ENCODE measurements around the gene ZNF827. TPM values are rescaled to one million over a fixed set of nuclear protein-coding genes. Genes with fewer than 3 reads are reported as not detected.

The ZNF827 gene
- total and polyA plus RNA-seq, 2 experiments from 2014 or later = 7.8 to 17.5 TPM

- TF ChIP-seq, protein P1, sequence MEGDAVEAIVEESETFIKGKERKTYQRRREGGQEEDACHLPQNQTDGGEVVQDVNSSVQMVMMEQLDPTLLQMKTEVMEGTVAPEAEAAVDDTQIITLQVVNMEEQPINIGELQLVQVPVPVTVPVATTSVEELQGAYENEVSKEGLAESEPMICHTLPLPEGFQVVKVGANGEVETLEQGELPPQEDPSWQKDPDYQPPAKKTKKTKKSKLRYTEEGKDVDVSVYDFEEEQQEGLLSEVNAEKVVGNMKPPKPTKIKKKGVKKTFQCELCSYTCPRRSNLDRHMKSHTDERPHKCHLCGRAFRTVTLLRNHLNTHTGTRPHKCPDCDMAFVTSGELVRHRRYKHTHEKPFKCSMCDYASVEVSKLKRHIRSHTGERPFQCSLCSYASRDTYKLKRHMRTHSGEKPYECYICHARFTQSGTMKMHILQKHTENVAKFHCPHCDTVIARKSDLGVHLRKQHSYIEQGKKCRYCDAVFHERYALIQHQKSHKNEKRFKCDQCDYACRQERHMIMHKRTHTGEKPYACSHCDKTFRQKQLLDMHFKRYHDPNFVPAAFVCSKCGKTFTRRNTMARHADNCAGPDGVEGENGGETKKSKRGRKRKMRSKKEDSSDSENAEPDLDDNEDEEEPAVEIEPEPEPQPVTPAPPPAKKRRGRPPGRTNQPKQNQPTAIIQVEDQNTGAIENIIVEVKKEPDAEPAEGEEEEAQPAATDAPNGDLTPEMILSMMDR (IDR thresholded peaks at IDR 0.05; ENCODE audit: poor library complexity) = no peak
- no peak for TF ChIP-seq EZH2phosphoT487 (IDR thresholded peaks at IDR 0.05; ENCODE audit: low read depth, severe bottlenecking, unreplicated experiment)
- TF ChIP-seq EZH2 (IDR thresholded peaks at IDR 0.05; ENCODE audit: borderline replicate concordance) = no peak
- no peak for DNase-seq (ENCODE audit: low spot score)
- H3K36me3 ChIP-seq (replicated peaks; ENCODE audit: insufficient read depth, low read depth) = no peaks in the 10 kb centered on the region
- H3K9me3 ChIP-seq (ENCODE audit: low read depth) = no peaks in the 10 kb centered on the region
- no peak overlapping the region for H3K4me3 ChIP-seq
- H3K4me2 ChIP-seq = no peak overlapping the region
- peaks cover 16% of the 10 kb centered on the region for H4K20me1 ChIP-seq (ENCODE audit: insufficient read depth, poor library complexity, severe bottlenecking)
- H3K27me3 ChIP-seq = no peaks in the 10 kb centered on the region
- WGBS (ENCODE audit: low lambda C conversion rate, missing lambda C conversion rate) = 47% methylated on average over 2 of the region's 2 CpGs
- no peaks in the 10 kb centered on the region for H3K9me2 ChIP-seq (replicated peaks; ENCODE audit: insufficient read depth)
- H3K4me1 ChIP-seq (ENCODE audit: insufficient read depth) = peaks cover 29% of the 10 kb centered on the region
- H3K27ac ChIP-seq = no peak overlapping the region
- no peak overlapping the region for H2AFZ ChIP-seq
- H3K79me2 ChIP-seq = peaks cover 100% of the 10 kb centered on the region
These were observed 9.0 kb downstream of the ZNF827 start for GRCh38 chr4:145929415-145930178.

DNA sequence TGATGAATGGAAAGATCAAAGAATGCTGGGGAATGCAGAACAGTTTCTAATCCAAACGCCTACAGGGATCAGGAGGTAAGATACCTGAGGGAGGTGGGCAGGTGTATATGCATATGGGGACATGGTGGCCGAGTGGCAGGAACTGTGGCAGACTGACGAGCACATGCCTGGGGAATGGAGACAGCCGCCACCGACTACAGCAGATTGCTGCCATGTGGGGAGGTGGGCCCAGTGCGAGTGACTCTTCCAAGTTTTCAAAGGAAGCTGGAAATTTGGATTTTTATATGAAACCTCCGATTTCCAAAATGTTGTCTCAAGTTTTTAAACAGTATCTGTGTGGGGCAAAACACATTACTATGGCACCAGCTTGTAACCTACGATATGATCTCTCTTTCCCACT, 9.9 kb downstream of the ZNF827 start:
- Histone ChIP-seq H2AFZ (no peak overlapping the region), H3K9me2 (replicated peaks; ENCODE audit: insufficient read depth) (no peaks in the 10 kb centered on the region), H3K27ac (no peak overlapping the region), H3K9me3 (ENCODE audit: low read depth) (no peaks in the 10 kb centered on the region), H3K79me2 (peaks cover 100% of the 10 kb centered on the region), H3K27me3 (no peaks in the 10 kb centered on the region), H3K4me3 (no peak overlapping the region), H3K36me3 (replicated peaks; ENCODE audit: insufficient read depth, low read depth) (no peaks in the 10 kb centered on the region), H3K4me2 (no peak overlapping the region), H4K20me1 (ENCODE audit: insufficient read depth, poor library complexity, severe bottlenecking) (peaks cover 16% of the 10 kb centered on the region), H3K4me1 (ENCODE audit: insufficient read depth) (peaks cover 20% of the 10 kb centered on the region)
- TF ChIP-seq, protein P1 (IDR thresholded peaks at IDR 0.05; ENCODE audit: poor library complexity) = no peak
- TF ChIP-seq EZH2phosphoT487 (IDR thresholded peaks at IDR 0.05; ENCODE audit: low read depth, severe bottlenecking, unreplicated experiment) (no peak), EZH2 (IDR thresholded peaks at IDR 0.05; ENCODE audit: borderline replicate concordance) (no peak)
- 85% methylated on average over 8 of the region's 8 CpGs for WGBS (ENCODE audit: low lambda C conversion rate, missing lambda C conversion rate)
- no peak for DNase-seq (ENCODE audit: low spot score)

DNA sequence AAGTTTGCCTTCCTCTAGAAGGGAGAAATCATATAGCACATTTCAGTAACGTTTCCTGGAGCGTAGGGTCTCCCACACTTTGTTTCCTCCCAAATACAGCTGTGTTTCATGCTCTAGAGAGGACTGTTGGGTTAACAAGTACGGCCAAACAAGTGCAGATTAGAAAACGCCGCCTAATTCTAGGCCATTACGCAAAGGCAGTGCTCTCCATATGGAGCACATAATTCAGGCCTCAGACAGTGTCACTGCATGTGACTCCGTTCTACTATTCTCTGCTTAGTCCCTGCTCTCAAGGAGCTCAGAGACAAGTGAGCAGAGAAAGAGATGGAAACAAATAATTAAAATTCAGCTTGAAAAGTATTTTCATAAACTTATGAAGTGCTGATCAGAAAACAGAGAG, 11.6 kb downstream of the ZNF827 start:
- TF ChIP-seq, protein P1 (IDR thresholded peaks at IDR 0.05; ENCODE audit: poor library complexity) = no peak
- no peak for TF ChIP-seq EZH2 (IDR thresholded peaks at IDR 0.05; ENCODE audit: borderline replicate concordance)
- no peak for TF ChIP-seq EZH2phosphoT487 (IDR thresholded peaks at IDR 0.05; ENCODE audit: low read depth, severe bottlenecking, unreplicated experiment)
- Histone ChIP-seq H3K4me1 (ENCODE audit: insufficient read depth) (peaks cover 18% of the 10 kb centered on the region), H3K79me2 (peaks cover 100% of the 10 kb centered on the region), H3K36me3 (replicated peaks; ENCODE audit: insufficient read depth, low read depth) (no peaks in the 10 kb centered on the region), H3K9me3 (ENCODE audit: low read depth) (no peaks in the 10 kb centered on the region), H3K4me2 (no peak overlapping the region), H4K20me1 (ENCODE audit: insufficient read depth, poor library complexity, severe bottlenecking) (peaks cover 19% of the 10 kb centered on the region), H3K27me3 (no peaks in the 10 kb centered on the region), H3K9me2 (replicated peaks; ENCODE audit: insufficient read depth) (no peaks in the 10 kb centered on the region), H3K27ac (no peak overlapping the region), H3K4me3 (no peak overlapping the region), H2AFZ (no peak overlapping the region)
- 93% methylated on average over 7 of the region's 7 CpGs for WGBS (ENCODE audit: low lambda C conversion rate, missing lambda C conversion rate)
- DNase-seq (ENCODE audit: low spot score) = no peak
